WTC11 (cell line): ENCODE data around the gene RMRP. TPM values are rescaled to one million over a fixed set of nuclear protein-coding genes. Genes with fewer than 3 reads are reported as not detected.

Experiments
- ATAC-seq: fragments of 200-7000 bp; cut with Tn5 transposase; 2 replicates; pipeline ENCODE4 v1.10.0; 2021; ENCODE audit warnings: mild to moderate bottlenecking, moderate library complexity
- CTCF ChIA-PET: fragments of 300-600 bp; sonication (Branson Sonifier 250); formaldehyde crosslinking; loops from one replicate; lab custom pipeline; 2021; ENCODE audit warnings: antibody characterized with exemption; lab: Charles Lee
- POLR2A ChIA-PET: fragments of 350-600 bp; sonication (Branson Sonifier 250); formaldehyde crosslinking; loops from one replicate; lab custom pipeline; 2021; ENCODE audit warnings: antibody characterized with exemption; lab: Charles Lee
- DNase-seq: peaks from one replicate; pipeline ENCODE4 v3.0.0; 2021; ENCODE audit warnings: low spot score
- H3K27ac Mint-ChIP-seq: 2 replicates; pipeline ENCODE4 v1.8.0; 2021; ENCODE audit warnings: mixed read lengths
- H3K27me3 Mint-ChIP-seq: 2 replicates; pipeline ENCODE4 v1.8.0; 2021; ENCODE audit warnings: low read depth, mild to moderate bottlenecking, moderate library complexity, mixed read lengths
- H3K36me3 Mint-ChIP-seq: 2 replicates; pipeline ENCODE4 v1.8.0; 2021; ENCODE audit warnings: mixed read lengths
- H3K4me1 Mint-ChIP-seq: 2 replicates; pipeline ENCODE4 v1.8.0; 2022; ENCODE audit warnings: mixed read lengths
- H3K4me3 Mint-ChIP-seq: 2 replicates; pipeline ENCODE4 v1.8.0; 2021; ENCODE audit warnings: mild to moderate bottlenecking, moderate library complexity, mixed read lengths
- H3K9me3 Mint-ChIP-seq: 2 replicates; pipeline ENCODE4 v1.8.0; 2021; ENCODE audit warnings: mixed read lengths
- ATF1 ChIP-seq: sonication (generic); formaldehyde crosslinking; IDR thresholded peaks from 2 replicates; pipeline ENCODE4 v1.8.1; 2023; ENCODE audit warnings: mild to moderate bottlenecking, moderate library complexity, missing genetic modification reagents
- CREB1 ChIP-seq: sonication (generic); formaldehyde crosslinking; IDR thresholded peaks from 2 replicates; pipeline ENCODE4 v1.8.0; 2023; ENCODE audit warnings: mild to moderate bottlenecking, missing genetic modification reagents
- ETV6 ChIP-seq: sonication (generic); formaldehyde crosslinking; IDR thresholded peaks from 2 replicates; pipeline ENCODE4 v1.8.1; 2022; ENCODE audit warnings: mild to moderate bottlenecking, missing genetic modification reagents
- FOXK1 ChIP-seq: sonication (generic); formaldehyde crosslinking; IDR thresholded peaks from 2 replicates; pipeline ENCODE4 v1.8.0; 2022; ENCODE audit warnings: mild to moderate bottlenecking, moderate library complexity, missing genetic modification reagents
- FOXP1 ChIP-seq: sonication (generic); formaldehyde crosslinking; IDR thresholded peaks from 2 replicates; pipeline ENCODE4 v1.8.0; 2022; ENCODE audit warnings: missing genetic modification reagents, mild to moderate bottlenecking, moderate library complexity, borderline replicate concordance
- JUN ChIP-seq: sonication (generic); formaldehyde crosslinking; IDR thresholded peaks from 2 replicates; pipeline ENCODE4 v1.8.0; 2023; ENCODE audit warnings: mild to moderate bottlenecking, missing genetic modification reagents
- MXD4 ChIP-seq: fragments of 250-450 bp; sonication (Bioruptor Pico); IDR thresholded peaks from 2 replicates; pipeline ENCODE4 v1.8.0; 2021; ENCODE audit warnings: mild to moderate bottlenecking, moderate library complexity, borderline replicate concordance
- NR2C2 ChIP-seq: sonication (generic); formaldehyde crosslinking; IDR thresholded peaks from 2 replicates; pipeline ENCODE4 v1.8.0; 2022; ENCODE audit warnings: mild to moderate bottlenecking, missing genetic modification reagents
- OVOL2 ChIP-seq: fragments of 250-450 bp; sonication (Bioruptor Pico); IDR thresholded peaks from 2 replicates; pipeline ENCODE4 v1.9.0; 2021; ENCODE audit warnings: mild to moderate bottlenecking, borderline replicate concordance
- RELA ChIP-seq: sonication (generic); formaldehyde crosslinking; IDR thresholded peaks from 2 replicates; pipeline ENCODE4 v1.8.1; 2022; ENCODE audit warnings: missing genetic modification reagents, mild to moderate bottlenecking, borderline replicate concordance
- SMAD3 ChIP-seq: sonication (generic); formaldehyde crosslinking; IDR thresholded peaks from 2 replicates; pipeline ENCODE4 v1.8.0; 2022; ENCODE audit warnings: missing genetic modification reagents, mild to moderate bottlenecking, borderline replicate concordance
- SMAD4 ChIP-seq: sonication (generic); formaldehyde crosslinking; IDR thresholded peaks from 2 replicates; pipeline ENCODE4 v1.8.0; 2022; ENCODE audit warnings: mild to moderate bottlenecking, missing genetic modification reagents
- TEAD1 ChIP-seq: sonication (generic); formaldehyde crosslinking; IDR thresholded peaks from 2 replicates; pipeline ENCODE4 v1.8.0; 2022; ENCODE audit warnings: mild to moderate bottlenecking, missing genetic modification reagents
- ZBTB21 ChIP-seq: sonication (generic); formaldehyde crosslinking; IDR thresholded peaks from 2 replicates; pipeline ENCODE4 v1.8.1; 2023; ENCODE audit warnings: mild to moderate bottlenecking, missing genetic modification reagents, borderline replicate concordance
- ZNF121 ChIP-seq: sonication (generic); formaldehyde crosslinking; IDR thresholded peaks from 2 replicates; pipeline ENCODE4 v1.8.0; 2023; ENCODE audit warnings: missing genetic modification reagents
- ZNF232 ChIP-seq: sonication (generic); formaldehyde crosslinking; IDR thresholded peaks from 2 replicates; pipeline ENCODE4 v1.8.0; 2022; ENCODE audit warnings: mild to moderate bottlenecking, missing genetic modification reagents
- ZNF263 ChIP-seq: sonication (generic); formaldehyde crosslinking; IDR thresholded peaks from 2 replicates; pipeline ENCODE4 v1.8.1; 2022; ENCODE audit warnings: low read depth, mild to moderate bottlenecking, moderate library complexity, missing genetic modification reagents
- ZNF396 ChIP-seq: fragments of 250-450 bp; sonication (Bioruptor Pico); IDR thresholded peaks from 2 replicates; pipeline ENCODE4 v1.8.0; 2021; ENCODE audit warnings: mild to moderate bottlenecking, moderate library complexity, borderline replicate concordance
- total RNA-seq: library from RNA; stranded (reverse); gene quantifications from 3 replicates; pipeline ENCODE4 v1.2.3, GENCODE V29; 2021
- TF ChIP-seq, protein P1 (sequence below): sonication (generic); formaldehyde crosslinking; IDR thresholded peaks from 2 replicates; pipeline ENCODE4 v1.8.1; 2023; ENCODE audit warnings: mild to moderate bottlenecking, missing genetic modification reagents
- TF ChIP-seq, protein P2 (sequence below): sonication (generic); formaldehyde crosslinking; IDR thresholded peaks from 2 replicates; pipeline ENCODE4 v1.8.1; 2023; ENCODE audit warnings: mild to moderate bottlenecking, missing genetic modification reagents, moderate library complexity
- TF ChIP-seq, protein P3 (sequence below): sonication (generic); formaldehyde crosslinking; IDR thresholded peaks from 2 replicates; pipeline ENCODE4 v1.8.0; 2023; ENCODE audit warnings: missing genetic modification reagents, mild to moderate bottlenecking, borderline replicate concordance
- TF ChIP-seq, protein P4 (sequence below): sonication (generic); formaldehyde crosslinking; IDR thresholded peaks from 2 replicates; pipeline ENCODE4 v1.8.0; 2022; ENCODE audit warnings: mild to moderate bottlenecking, missing genetic modification reagents
- TF ChIP-seq, protein P5 (sequence below): sonication (generic); formaldehyde crosslinking; IDR thresholded peaks from 2 replicates; pipeline ENCODE4 v1.8.0; 2022; ENCODE audit warnings: mild to moderate bottlenecking, missing genetic modification reagents
- TF ChIP-seq, protein P6 (sequence below): sonication (generic); formaldehyde crosslinking; IDR thresholded peaks from 2 replicates; pipeline ENCODE4 v1.8.0; 2023; ENCODE audit warnings: mild to moderate bottlenecking, missing genetic modification reagents

RMRP gene
- total RNA-seq, 1 experiment from 2014 or later = 25,958 TPM

DNA sequence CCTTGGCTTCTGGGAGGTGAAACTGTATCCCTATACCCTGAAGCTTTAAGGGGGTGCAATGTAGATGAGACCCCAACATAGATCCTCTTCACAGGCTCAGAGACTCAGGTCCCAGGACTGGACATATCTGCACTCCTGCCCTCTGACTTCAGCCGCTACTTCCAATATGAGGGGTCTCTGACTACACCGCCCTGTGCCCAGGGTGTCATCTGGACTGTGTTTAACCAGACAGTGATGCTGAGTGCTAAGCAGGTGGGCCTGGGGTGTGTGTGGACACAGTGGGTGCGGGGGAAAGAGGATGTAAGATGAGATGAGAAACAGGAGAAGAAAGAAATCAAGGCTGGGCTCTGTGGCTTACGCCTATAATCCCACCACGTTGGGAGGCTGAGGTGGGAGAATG, 21.3 kb upstream of the RMRP start (continued):
- TF ChIP-seq ZNF396 (CRISPR knock-in tag) = no peak

DNA sequence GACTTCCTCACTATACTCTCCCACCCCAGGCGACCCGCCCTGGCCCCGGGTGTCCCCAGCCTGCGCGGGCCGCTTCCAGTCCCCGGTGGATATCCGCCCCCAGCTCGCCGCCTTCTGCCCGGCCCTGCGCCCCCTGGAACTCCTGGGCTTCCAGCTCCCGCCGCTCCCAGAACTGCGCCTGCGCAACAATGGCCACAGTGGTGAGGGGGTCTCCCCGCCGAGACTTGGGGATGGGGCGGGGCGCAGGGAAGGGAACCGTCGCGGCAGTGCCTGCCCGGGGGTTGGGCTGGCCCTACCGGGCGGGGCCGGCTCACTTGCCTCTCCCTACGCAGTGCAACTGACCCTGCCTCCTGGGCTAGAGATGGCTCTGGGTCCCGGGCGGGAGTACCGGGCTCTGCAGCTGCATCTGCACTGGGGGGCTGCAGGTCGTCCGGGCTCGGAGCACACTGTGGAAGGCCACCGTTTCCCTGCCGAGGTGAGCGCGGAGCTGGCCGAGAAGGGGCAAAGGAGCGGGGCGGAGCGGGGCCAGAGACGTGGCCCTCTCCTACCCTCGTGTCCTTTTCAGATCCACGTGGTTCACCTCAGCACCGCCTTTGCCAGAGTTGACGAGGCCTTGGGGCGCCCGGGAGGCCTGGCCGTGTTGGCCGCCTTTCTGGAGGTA, 18.0 kb upstream of the RMRP start:
- ChIA-PET CTCF (interaction anchor here (0.5 to 4.5 kb wide), 23 partner anchors 11 to 1084 kb away, joined by 3 to 41 read pairs (median 5); partner anchors contain the start of genes ARHGEF39, CCDC107, RMRP and TPM2), POLR2A (interaction anchor here (0.9 to 2.2 kb wide), 8 partner anchors 10 to 76 kb away, joined by 3 to 21 read pairs (median 5); partner anchors contain the start of genes ARHGEF39, CCDC107, CREB3 and RMRP)
- Mint-ChIP-seq H3K27ac (no peak overlapping the region), H3K4me1 (peaks cover 15% of the 10 kb centered on the region), H3K36me3 (no peaks in the 10 kb centered on the region), H3K9me3 (no peaks in the 10 kb centered on the region), H3K27me3 (peaks cover 30% of the 10 kb centered on the region), H3K4me3 (peak overlapping the region; percentile 69)
- ATAC-seq (peak; percentile 92), DNase-seq (peak; percentile 95)
- TF ChIP-seq, protein P1, sequence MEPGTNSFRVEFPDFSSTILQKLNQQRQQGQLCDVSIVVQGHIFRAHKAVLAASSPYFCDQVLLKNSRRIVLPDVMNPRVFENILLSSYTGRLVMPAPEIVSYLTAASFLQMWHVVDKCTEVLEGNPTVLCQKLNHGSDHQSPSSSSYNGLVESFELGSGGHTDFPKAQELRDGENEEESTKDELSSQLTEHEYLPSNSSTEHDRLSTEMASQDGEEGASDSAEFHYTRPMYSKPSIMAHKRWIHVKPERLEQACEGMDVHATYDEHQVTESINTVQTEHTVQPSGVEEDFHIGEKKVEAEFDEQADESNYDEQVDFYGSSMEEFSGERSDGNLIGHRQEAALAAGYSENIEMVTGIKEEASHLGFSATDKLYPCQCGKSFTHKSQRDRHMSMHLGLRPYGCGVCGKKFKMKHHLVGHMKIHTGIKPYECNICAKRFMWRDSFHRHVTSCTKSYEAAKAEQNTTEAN (CRISPR knock-in tag) = peak; percentile 73; the same call in 1 of the 2 replicates
- TF ChIP-seq, protein P2, sequence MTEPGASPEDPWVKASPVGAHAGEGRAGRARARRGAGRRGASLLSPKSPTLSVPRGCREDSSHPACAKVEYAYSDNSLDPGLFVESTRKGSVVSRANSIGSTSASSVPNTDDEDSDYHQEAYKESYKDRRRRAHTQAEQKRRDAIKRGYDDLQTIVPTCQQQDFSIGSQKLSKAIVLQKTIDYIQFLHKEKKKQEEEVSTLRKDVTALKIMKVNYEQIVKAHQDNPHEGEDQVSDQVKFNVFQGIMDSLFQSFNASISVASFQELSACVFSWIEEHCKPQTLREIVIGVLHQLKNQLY (CRISPR knock-in tag) = no peak; the same call in 1 of the 2 replicates
- no peak for TF ChIP-seq ZNF121
- TF ChIP-seq OVOL2 (CRISPR knock-in tag) = no peak
- TF ChIP-seq JUN (CRISPR knock-in tag) = peak; percentile 65; the same call in 1 of the 2 replicates
- peak; percentile 56; the same call in 1 of the 2 replicates for TF ChIP-seq TEAD1 (CRISPR knock-in tag)
- TF ChIP-seq SMAD3 = peak; percentile 19; the same call in 1 of the 2 replicates
- peak; percentile 79 for TF ChIP-seq FOXK1 (CRISPR knock-in tag)
- TF ChIP-seq RELA (CRISPR knock-in tag) = peak; percentile 87; the same call in 1 of the 2 replicates
- no peak; the same call in 1 of the 2 replicates for TF ChIP-seq ZBTB21 (CRISPR knock-in tag)
- TF ChIP-seq SMAD4 (CRISPR knock-in tag) = peak; percentile 85
- TF ChIP-seq CREB1 (CRISPR knock-in tag) = 0 out of 2 replicates have a peak, but pooled peaks have one; percentile 66
- TF ChIP-seq, protein P3, sequence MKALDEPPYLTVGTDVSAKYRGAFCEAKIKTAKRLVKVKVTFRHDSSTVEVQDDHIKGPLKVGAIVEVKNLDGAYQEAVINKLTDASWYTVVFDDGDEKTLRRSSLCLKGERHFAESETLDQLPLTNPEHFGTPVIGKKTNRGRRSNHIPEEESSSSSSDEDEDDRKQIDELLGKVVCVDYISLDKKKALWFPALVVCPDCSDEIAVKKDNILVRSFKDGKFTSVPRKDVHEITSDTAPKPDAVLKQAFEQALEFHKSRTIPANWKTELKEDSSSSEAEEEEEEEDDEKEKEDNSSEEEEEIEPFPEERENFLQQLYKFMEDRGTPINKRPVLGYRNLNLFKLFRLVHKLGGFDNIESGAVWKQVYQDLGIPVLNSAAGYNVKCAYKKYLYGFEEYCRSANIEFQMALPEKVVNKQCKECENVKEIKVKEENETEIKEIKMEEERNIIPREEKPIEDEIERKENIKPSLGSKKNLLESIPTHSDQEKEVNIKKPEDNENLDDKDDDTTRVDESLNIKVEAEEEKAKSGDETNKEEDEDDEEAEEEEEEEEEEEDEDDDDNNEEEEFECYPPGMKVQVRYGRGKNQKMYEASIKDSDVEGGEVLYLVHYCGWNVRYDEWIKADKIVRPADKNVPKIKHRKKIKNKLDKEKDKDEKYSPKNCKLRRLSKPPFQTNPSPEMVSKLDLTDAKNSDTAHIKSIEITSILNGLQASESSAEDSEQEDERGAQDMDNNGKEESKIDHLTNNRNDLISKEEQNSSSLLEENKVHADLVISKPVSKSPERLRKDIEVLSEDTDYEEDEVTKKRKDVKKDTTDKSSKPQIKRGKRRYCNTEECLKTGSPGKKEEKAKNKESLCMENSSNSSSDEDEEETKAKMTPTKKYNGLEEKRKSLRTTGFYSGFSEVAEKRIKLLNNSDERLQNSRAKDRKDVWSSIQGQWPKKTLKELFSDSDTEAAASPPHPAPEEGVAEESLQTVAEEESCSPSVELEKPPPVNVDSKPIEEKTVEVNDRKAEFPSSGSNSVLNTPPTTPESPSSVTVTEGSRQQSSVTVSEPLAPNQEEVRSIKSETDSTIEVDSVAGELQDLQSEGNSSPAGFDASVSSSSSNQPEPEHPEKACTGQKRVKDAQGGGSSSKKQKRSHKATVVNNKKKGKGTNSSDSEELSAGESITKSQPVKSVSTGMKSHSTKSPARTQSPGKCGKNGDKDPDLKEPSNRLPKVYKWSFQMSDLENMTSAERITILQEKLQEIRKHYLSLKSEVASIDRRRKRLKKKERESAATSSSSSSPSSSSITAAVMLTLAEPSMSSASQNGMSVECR = 0 out of 2 replicates have a peak, but pooled peaks have one; percentile 39
- TF ChIP-seq, protein P4, sequence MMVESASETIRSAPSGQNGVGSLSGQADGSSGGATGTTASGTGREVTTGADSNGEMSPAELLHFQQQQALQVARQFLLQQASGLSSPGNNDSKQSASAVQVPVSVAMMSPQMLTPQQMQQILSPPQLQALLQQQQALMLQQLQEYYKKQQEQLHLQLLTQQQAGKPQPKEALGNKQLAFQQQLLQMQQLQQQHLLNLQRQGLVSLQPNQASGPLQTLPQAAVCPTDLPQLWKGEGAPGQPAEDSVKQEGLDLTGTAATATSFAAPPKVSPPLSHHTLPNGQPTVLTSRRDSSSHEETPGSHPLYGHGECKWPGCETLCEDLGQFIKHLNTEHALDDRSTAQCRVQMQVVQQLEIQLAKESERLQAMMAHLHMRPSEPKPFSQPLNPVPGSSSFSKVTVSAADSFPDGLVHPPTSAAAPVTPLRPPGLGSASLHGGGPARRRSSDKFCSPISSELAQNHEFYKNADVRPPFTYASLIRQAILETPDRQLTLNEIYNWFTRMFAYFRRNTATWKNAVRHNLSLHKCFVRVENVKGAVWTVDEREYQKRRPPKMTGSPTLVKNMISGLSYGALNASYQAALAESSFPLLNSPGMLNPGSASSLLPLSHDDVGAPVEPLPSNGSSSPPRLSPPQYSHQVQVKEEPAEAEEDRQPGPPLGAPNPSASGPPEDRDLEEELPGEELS = peak; percentile 59; the same call in 1 of the 2 replicates
- no peak for TF ChIP-seq MXD4 (CRISPR knock-in tag)
- peak; percentile 77; the same call in 1 of the 2 replicates for TF ChIP-seq ZNF232
- TF ChIP-seq, protein P5, sequence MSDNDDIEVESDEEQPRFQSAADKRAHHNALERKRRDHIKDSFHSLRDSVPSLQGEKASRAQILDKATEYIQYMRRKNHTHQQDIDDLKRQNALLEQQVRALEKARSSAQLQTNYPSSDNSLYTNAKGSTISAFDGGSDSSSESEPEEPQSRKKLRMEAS = peak; percentile 98
- peak; percentile 61; the same call in 1 of the 2 replicates for TF ChIP-seq NR2C2 (CRISPR knock-in tag)
- TF ChIP-seq FOXP1 (CRISPR knock-in tag) = peak; percentile 92
- TF ChIP-seq ATF1 (CRISPR knock-in tag) = peak; percentile 54; the same call in 1 of the 2 replicates
- TF ChIP-seq ZNF263 (CRISPR knock-in tag) = 0 out of 2 replicates have a peak, but pooled peaks have one; percentile 17
- 0 out of 2 replicates have a peak, but pooled peaks have one; percentile 64 for TF ChIP-seq ETV6 (CRISPR knock-in tag)
- TF ChIP-seq, protein P6, sequence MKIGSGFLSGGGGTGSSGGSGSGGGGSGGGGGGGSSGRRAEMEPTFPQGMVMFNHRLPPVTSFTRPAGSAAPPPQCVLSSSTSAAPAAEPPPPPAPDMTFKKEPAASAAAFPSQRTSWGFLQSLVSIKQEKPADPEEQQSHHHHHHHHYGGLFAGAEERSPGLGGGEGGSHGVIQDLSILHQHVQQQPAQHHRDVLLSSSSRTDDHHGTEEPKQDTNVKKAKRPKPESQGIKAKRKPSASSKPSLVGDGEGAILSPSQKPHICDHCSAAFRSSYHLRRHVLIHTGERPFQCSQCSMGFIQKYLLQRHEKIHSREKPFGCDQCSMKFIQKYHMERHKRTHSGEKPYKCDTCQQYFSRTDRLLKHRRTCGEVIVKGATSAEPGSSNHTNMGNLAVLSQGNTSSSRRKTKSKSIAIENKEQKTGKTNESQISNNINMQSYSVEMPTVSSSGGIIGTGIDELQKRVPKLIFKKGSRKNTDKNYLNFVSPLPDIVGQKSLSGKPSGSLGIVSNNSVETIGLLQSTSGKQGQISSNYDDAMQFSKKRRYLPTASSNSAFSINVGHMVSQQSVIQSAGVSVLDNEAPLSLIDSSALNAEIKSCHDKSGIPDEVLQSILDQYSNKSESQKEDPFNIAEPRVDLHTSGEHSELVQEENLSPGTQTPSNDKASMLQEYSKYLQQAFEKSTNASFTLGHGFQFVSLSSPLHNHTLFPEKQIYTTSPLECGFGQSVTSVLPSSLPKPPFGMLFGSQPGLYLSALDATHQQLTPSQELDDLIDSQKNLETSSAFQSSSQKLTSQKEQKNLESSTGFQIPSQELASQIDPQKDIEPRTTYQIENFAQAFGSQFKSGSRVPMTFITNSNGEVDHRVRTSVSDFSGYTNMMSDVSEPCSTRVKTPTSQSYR (CRISPR knock-in tag) = peak; percentile 87; the same call in 1 of the 2 replicates
